Stimulated activated CD4-positive, alpha-beta T cell treated with anti-CD3 and anti-CD28 coated beads, Interleukin-15, amount 100 ng/mL, for 24 hours (primary cell): Measurements from ENCODE around the gene PRODH.
"Not testable (repeated sequence)": the region's sequence is repeated elsewhere in the genome, so short reads cannot be mapped to it uniquely, and the experiment has no call there.

ENCODE experiments used
- DNase-seq: peaks from one replicate; pipeline ENCODE4 v3.0.0-alpha.2; 2020

PRODH gene

GRCh38 chr22:18968011-18968749 is 32.1 kb upstream of the PRODH start:
- DNase-seq: peak; percentile 20

GRCh38 chr22:18967391-18968010 is 31.4 kb upstream of the PRODH start:
- DNase-seq: not testable (repeated sequence)

GRCh38 chr22:18966748-18967147 is 30.7 kb upstream of the PRODH start:
- no peak for DNase-seq

GRCh38 chr22:18965526-18966421 is 29.7 kb upstream of the PRODH start:
- no peak for DNase-seq

- DNase-seq: not testable (repeated sequence)
These were observed 28.6 kb upstream of the PRODH start for GRCh38 chr22:18964501-18965265.

GRCh38 chr22:18964051-18964450 is 28.0 kb upstream of the PRODH start:
- not testable (repeated sequence) for DNase-seq

GRCh38 chr22:18962308-18962635 is 26.2 kb upstream of the PRODH start:
- DNase-seq: no peak

- DNase-seq: not testable (repeated sequence)
These were observed 25.7 kb upstream of the PRODH start for GRCh38 chr22:18961632-18962307.

GRCh38 chr22:18961201-18961600 is 25.1 kb upstream of the PRODH start:
- DNase-seq: not testable (repeated sequence)

- DNase-seq: not testable (repeated sequence)
These were observed 24.2 kb upstream of the PRODH start for GRCh38 chr22:18960166-18960820.

GRCh38 chr22:18959741-18960140 is 23.6 kb upstream of the PRODH start:
- DNase-seq: not testable (repeated sequence)

- not testable (repeated sequence) for DNase-seq
These were observed 23.2 kb upstream of the PRODH start for GRCh38 chr22:18959266-18959665.

GRCh38 chr22:18958738-18959137 is 22.6 kb upstream of the PRODH start:
- DNase-seq: peak; percentile 20

GRCh38 chr22:18958321-18958705 is 22.2 kb upstream of the PRODH start:
- not testable (repeated sequence) for DNase-seq

GRCh38 chr22:18957621-18958320 is 21.7 kb upstream of the PRODH start:
- DNase-seq: not testable (repeated sequence)

GRCh38 chr22:18956956-18957355 is 20.9 kb upstream of the PRODH start:
- DNase-seq: not testable (repeated sequence)

GRCh38 chr22:18956121-18956895 is 20.2 kb upstream of the PRODH start:
- not testable (repeated sequence) for DNase-seq

GRCh38 chr22:18955696-18956095 is 19.6 kb upstream of the PRODH start:
- DNase-seq: no peak

- DNase-seq: no peak
These were observed 19.0 kb upstream of the PRODH start for GRCh38 chr22:18954990-18955571.
